HCT116 (cell line): ENCODE data around the gene IVD. TPM values are rescaled to one million over a fixed set of nuclear protein-coding genes. Genes with fewer than 3 reads are reported as not detected.

Experiments used
- ATAC-seq: fragments of 200-7000 bp; cut with Tn5 transposase; 2 replicates; pipeline ENCODE4 v1.9.1; 2020; ENCODE audit warnings: mild to moderate bottlenecking, moderate library complexity
- BruUV-seq: library from RNA; stranded (reverse); fragments of 400-500 nt; replicated peaks from 2 replicates; lab custom pipeline; 2021; lab: Mats Ljungman, UMichigan
- CTCF ChIA-PET: fragments of 300-600 bp; sonication (Branson Sonifier 250); formaldehyde crosslinking; loops from one replicate; lab custom pipeline; 2021; ENCODE audit warnings: antibody characterized with exemption; lab: Charles Lee
- POLR2A ChIA-PET: fragments of 300-600, 350-600 bp; sonication (Branson Sonifier 250); formaldehyde crosslinking; loops from one replicate; lab custom pipeline; 2021; ENCODE audit warnings: antibody characterized with exemption; lab: Charles Lee
- RAD21 ChIA-PET, 2 experiments: fragments of 300-600 bp; sonication (Branson Sonifier 250); formaldehyde crosslinking; loops; one replicate each; lab custom pipeline; 2023; ENCODE audit warnings: low total read pairs in 2 of 2; ENCODE audit not compliant: uncharacterized antibody in 2 of 2, unreplicated experiment in 2 of 2, low non-redundant PET in 1 of 2; lab: Charles Lee
- DNase-seq: peaks from one replicate; pipeline ENCODE4 v3.0.0-alpha.2; 2010; ENCODE audit warnings: low read depth, low spot score
- H2AFZ ChIP-seq: fragments of 200-600 bp; shearing (Covaris generic), sonication (generic); 2 replicates; pipeline ENCODE4 v1.6.1; 2017; ENCODE audit warnings: low read depth, mixed run types, mixed read lengths, antibody characterized with exemption, low read length; ENCODE audit not compliant: poor library complexity, severe bottlenecking
- H3K27ac ChIP-seq: 2 replicates; pipeline ENCODE4 v1.5.1; 2012; ENCODE audit warnings: low read depth, low read length
- H3K27me3 ChIP-seq: fragments of 200-600 bp; sonication (generic); 2 replicates; pipeline ENCODE4 v1.6.1; 2016; ENCODE audit warnings: mixed run types, low read length, mixed read lengths; ENCODE audit not compliant: insufficient read depth
- H3K36me3 ChIP-seq, 2 experiments: fragments of 200-500 bp in 1 of 2; fragments of 200-600 bp in 1 of 2; sonication (Bioruptor generic) in 1 of 2; sonication (generic) in 1 of 2; 2 replicates each; pipeline versions ENCODE4 v1.5.1 to v1.6.1; 2014 to 2016; ENCODE audit warnings: low read length in 2 of 2, inconsistent platforms in 1 of 2, mixed read lengths in 1 of 2, mixed run types in 1 of 2; ENCODE audit not compliant: insufficient read depth in 2 of 2, control insufficient read depth in 1 of 2
- H3K4me1 ChIP-seq, 2 experiments: fragments of 200-600 bp in 1 of 2; sonication (generic) in 1 of 2; 2 replicates each; pipeline versions ENCODE4 v1.5.1 to v1.6.1; 2012 to 2017; ENCODE audit warnings: low read length in 2 of 2, inconsistent platforms in 1 of 2, mild to moderate bottlenecking in 1 of 2, mixed read lengths in 1 of 2, mixed run types in 1 of 2, moderate library complexity in 1 of 2; ENCODE audit not compliant: insufficient read depth in 2 of 2, control insufficient read depth in 1 of 2
- H3K4me2 ChIP-seq: fragments of 200-600 bp; sonication (generic); 2 replicates; pipeline ENCODE4 v1.6.1; 2017; ENCODE audit warnings: mixed run types, low read length, mixed read lengths
- H3K4me3 ChIP-seq, 2 experiments: fragments of 200-600 bp in 1 of 2; sonication (generic) in 1 of 2; replicated peaks in 1 of 2; 2 replicates each; pipeline ENCODE4 v1.5.1; 2011 to 2016; ENCODE audit warnings: low read length in 2 of 2, control low read depth in 1 of 2, low read depth in 1 of 2, mild to moderate bottlenecking in 1 of 2, mixed read lengths in 1 of 2, mixed run types in 1 of 2
- H3K79me2 ChIP-seq: fragments of 200-600 bp; sonication (generic); 2 replicates; pipeline ENCODE4 v1.6.1; 2017; ENCODE audit warnings: mild to moderate bottlenecking, mixed run types, low read length, moderate library complexity, mixed read lengths; ENCODE audit not compliant: insufficient read depth
- H3K9ac ChIP-seq: fragments of 200-600 bp; sonication (generic); 2 replicates; pipeline ENCODE4 v1.6.1; 2016; ENCODE audit warnings: low read length, mixed read lengths
- H3K9me2 ChIP-seq: fragments of 200-600 bp; sonication (generic), shearing (Covaris generic); 2 replicates; pipeline ENCODE4 v1.6.1; 2017; ENCODE audit warnings: mixed run types, mild to moderate bottlenecking, moderate library complexity; ENCODE audit not compliant: insufficient read depth
- H3K9me3 ChIP-seq, 2 experiments: fragments of 200-500 bp in 1 of 2; fragments of 200-600 bp in 1 of 2; sonication (Bioruptor generic) in 1 of 2; sonication (generic) in 1 of 2; 2 replicates each; pipeline ENCODE4 v1.6.1; 2014 to 2017; ENCODE audit warnings: low read length in 2 of 2, mixed read lengths in 2 of 2, inconsistent platforms in 1 of 2, low read depth in 1 of 2, mild to moderate bottlenecking in 1 of 2, mixed run types in 1 of 2, moderate library complexity in 1 of 2; ENCODE audit not compliant: control insufficient read depth in 1 of 2, insufficient read depth in 1 of 2
- H4K20me1 ChIP-seq: fragments of 200-600 bp; sonication (generic), shearing (Covaris generic); 2 replicates; pipeline ENCODE4 v1.6.1; 2017; ENCODE audit warnings: mixed run types, mild to moderate bottlenecking, moderate library complexity; ENCODE audit not compliant: insufficient read depth
- ELF1 ChIP-seq: IDR thresholded peaks from 2 replicates; pipeline ENCODE4 v1.6.1; 2012; ENCODE audit warnings: low read depth, borderline replicate concordance
- EZH2phosphoT487 ChIP-seq: fragments of 200-600 bp; IDR thresholded peaks from 2 replicates; pipeline ENCODE4 v1.6.1; 2018; ENCODE audit warnings: antibody characterized with exemption, borderline replicate concordance
- JUND ChIP-seq: IDR thresholded peaks from 2 replicates; pipeline ENCODE4 v1.6.1; 2012
- RAD21 ChIP-seq: IDR thresholded peaks from 2 replicates; pipeline ENCODE4 v1.6.1; 2012; ENCODE audit warnings: low read depth, mild to moderate bottlenecking
- TCF7L2 ChIP-seq: IDR thresholded peaks from 2 replicates; pipeline ENCODE4 v1.7.0; 2011; ENCODE audit warnings: borderline replicate concordance, inconsistent platforms; ENCODE audit not compliant: insufficient read depth, insufficient read length; ENCODE audit errors: extremely low read depth
- ZFX ChIP-seq: fragments of 450-650 bp; IDR thresholded peaks from 2 replicates; pipeline ENCODE4 v1.6.1; 2017
- intact Hi-C: fragments of 100-400 bp; cut with micrococcal nuclease; formaldehyde crosslinking; loops from 2 replicates; pipeline ENCODE4 v1.10.0; 2022
- total RNA-seq: library from RNA; stranded (reverse); gene quantifications from one replicate; pipeline ENCODE4 v1.2.1, GENCODE V29; 2021; ENCODE audit not compliant: unreplicated experiment

IVD gene
- total RNA-seq, 1 experiment from 2014 or later = 65.6 TPM

DNA sequence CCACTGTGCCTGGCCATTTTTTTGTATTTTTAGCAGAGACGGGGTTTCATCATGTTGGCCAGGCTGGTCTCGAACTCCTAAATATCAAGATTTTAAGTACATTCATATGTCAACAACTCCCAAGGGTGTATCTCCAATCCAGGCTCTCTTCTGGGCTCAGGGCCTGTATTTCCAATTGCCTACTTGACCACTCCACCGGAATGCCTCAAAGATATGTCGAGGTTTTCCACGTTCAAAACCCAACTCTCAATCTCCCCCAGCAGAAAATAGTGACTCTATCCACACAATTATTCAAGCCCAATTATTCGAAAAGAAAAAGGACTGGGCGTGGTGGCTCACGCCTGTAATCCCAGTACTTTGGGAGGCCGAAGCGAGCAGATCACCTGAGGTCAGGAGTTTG is 25.0 kb upstream of the IVD start:
- no peak overlapping the region for H3K4me3 ChIP-seq

DNA sequence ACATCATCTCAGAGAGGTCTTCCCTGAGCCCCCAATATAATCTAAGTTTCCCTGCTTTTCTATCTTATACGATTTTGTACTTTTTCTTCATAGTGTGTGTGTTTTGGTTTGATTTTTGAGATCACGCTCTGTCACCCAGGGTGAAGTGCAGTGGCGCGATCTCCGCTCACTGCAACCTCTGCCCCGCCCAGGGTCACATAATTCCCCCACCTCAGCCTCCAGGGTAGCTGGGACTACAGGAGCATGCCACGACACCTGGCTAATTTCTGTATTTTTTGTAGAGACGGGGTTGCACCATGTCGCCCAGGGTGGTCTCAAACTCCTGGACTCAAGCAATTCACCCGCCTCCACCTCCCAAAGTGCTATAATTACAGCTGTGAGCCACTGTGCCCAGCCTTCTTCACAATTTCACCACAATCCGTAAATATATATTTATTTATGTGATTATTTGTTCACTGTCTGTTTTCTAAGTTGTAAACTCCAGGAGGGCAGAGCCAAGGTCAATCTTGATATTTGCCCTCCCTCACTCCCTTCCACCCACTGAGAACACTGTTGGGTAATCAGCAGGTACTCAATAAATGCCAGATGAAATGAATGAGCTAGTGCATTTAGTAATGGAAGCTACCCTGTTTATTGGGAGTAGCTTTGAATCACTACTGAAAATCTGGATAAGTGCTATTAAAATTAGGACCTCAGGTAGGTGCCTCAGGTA is 23.6 kb upstream of the IVD start:
- DNase-seq = no peak
- POLR2A ChIA-PET = interaction anchor here (0.6 to 1.3 kb wide), 3 partner anchors 24 to 206 kb away, joined by 3 to 5 read pairs (median 4); partner anchors contain the start of gene IVD
- CTCF ChIA-PET = interaction anchor here (1.2 to 1.9 kb wide), 3 partner anchors 13 to 44 kb away, joined by 3 to 5 read pairs (median 4); no protein-coding TSS in a partner anchor
- intact Hi-C loops = no loop called here
- H3K79me2 ChIP-seq = peaks cover 40% of the 10 kb centered on the region
- peaks cover 15 to 31% of the 10 kb centered on the region in 2 experiments for H3K4me1 ChIP-seq
- RAD21 ChIA-PET = no interaction called here
- H3K4me3 ChIP-seq = peak overlapping the region in 1 of 2 experiments; percentile 93; a peak in 1 of 4 replicates
- H3K9ac ChIP-seq = no peak overlapping the region
- no peaks in the 10 kb centered on the region for H3K27me3 ChIP-seq
- H3K9me2 ChIP-seq = no peaks in the 10 kb centered on the region
- peaks cover 9 to 23% of the 10 kb centered on the region in 2 experiments for H3K36me3 ChIP-seq
- peak overlapping the region; percentile 84 for H3K4me2 ChIP-seq
- TF ChIP-seq RAD21 (no peak), JUND (no peak)
- ATAC-seq = no peak
- H3K9me3 ChIP-seq = no peaks in the 10 kb centered on the region
- H4K20me1 ChIP-seq = no peaks in the 10 kb centered on the region
- H2AFZ ChIP-seq = peak overlapping the region; percentile 4
- H3K27ac ChIP-seq = peak overlapping the region; percentile 15; the same call in 1 of the 2 replicates
- BruUV-seq = no TSS peak

More for the DNA sequence above, 25.0 kb upstream of the IVD start:
- Histone ChIP-seq H3K4me1 (peaks cover 15 to 31% of the 10 kb centered on the region in 2 experiments), H3K36me3 (peaks cover 0 to 12% of the 10 kb centered on the region in 2 experiments; a peak in 1 of 4 replicates), H3K9me2 (no peaks in the 10 kb centered on the region), H2AFZ (no peak overlapping the region), H4K20me1 (no peaks in the 10 kb centered on the region), H3K9ac (no peak overlapping the region), H3K9me3 (no peaks in the 10 kb centered on the region), H3K27ac (no peak overlapping the region), H3K27me3 (no peaks in the 10 kb centered on the region), H3K79me2 (peaks cover 29% of the 10 kb centered on the region), H3K4me2 (no peak overlapping the region)
- ChIA-PET POLR2A (interaction anchor here (1.4 kb wide), 1 partner anchor 9 kb away, joined by 4 read pairs; no protein-coding TSS in a partner anchor), CTCF (no interaction called here), RAD21 (no interaction called here)
- ATAC-seq = no peak
- DNase-seq = no peak
- intact Hi-C loops = no loop called here
- TF ChIP-seq TCF7L2 = no peak
- no peak for TF ChIP-seq ELF1
- no peak for TF ChIP-seq JUND
- TF ChIP-seq ZFX = no peak
- TF ChIP-seq EZH2phosphoT487 = no peak
- no TSS peak for BruUV-seq
